ENCODE data around the gene SLC25A25.

The SLC25A25 gene

GRCh38 chr9:128121466-128121810 lies 53.4 kb downstream of the SLC25A25 start:
- no peak for TF ChIP-seq CTCF (IDR thresholded peaks at IDR 0.05; ENCODE audit: low read depth, low read length)
- DNase-seq (ENCODE audit: extremely low read depth, low read depth), result no peak

- DNase-seq (ENCODE audit: extremely low read depth, low read depth), result no peak
- TF ChIP-seq CTCF (IDR thresholded peaks at IDR 0.05; ENCODE audit: low read depth, low read length), result no peak
Observed at GRCh38 chr9:128121924-128122808, 54.1 kb downstream of the SLC25A25 start.

- no peak for TF ChIP-seq CTCF (IDR thresholded peaks at IDR 0.05; ENCODE audit: low read depth, low read length)
- DNase-seq (ENCODE audit: extremely low read depth, low read depth), result no peak
Observed at GRCh38 chr9:128122809-128123175, 54.8 kb downstream of the SLC25A25 start.

- no peak for DNase-seq (ENCODE audit: extremely low read depth, low read depth)
- no peak for TF ChIP-seq CTCF (IDR thresholded peaks at IDR 0.05; ENCODE audit: low read depth, low read length)
Observed at GRCh38 chr9:128123451-128124080, 55.5 kb downstream of the SLC25A25 start.

- no peak for TF ChIP-seq CTCF (IDR thresholded peaks at IDR 0.05; ENCODE audit: low read depth, low read length)
- DNase-seq (ENCODE audit: extremely low read depth, low read depth), result no peak
Observed at GRCh38 chr9:128124451-128124850, 56.4 kb downstream of the SLC25A25 start.

GRCh38 chr9:128124873-128125579 lies 57.0 kb downstream of the SLC25A25 start:
- no peak for DNase-seq (ENCODE audit: extremely low read depth, low read depth)
- peak; percentile 67 for TF ChIP-seq CTCF (IDR thresholded peaks at IDR 0.05; ENCODE audit: low read depth, low read length)
